ENCODE data around the gene ERBB4. TPM values are rescaled to one million over a fixed set of nuclear protein-coding genes. Genes with fewer than 3 reads are reported as not detected.

ERBB4 gene
- total RNA-seq, 1 donor from 2014 or later, result 2.6 TPM

GRCh38 chr2:211449819-211450218 lies 1088.8 kb downstream of the ERBB4 start:
- no peak for DNase-seq (ENCODE audit: low read depth)
- Histone ChIP-seq H3K36me3 (ENCODE audit: control insufficient read depth, insufficient read depth, low read length) (no peaks in the 10 kb centered on the region), H3K4me3 (ENCODE audit: low read depth, low read length) (no peak overlapping the region), H3K27me3 (ENCODE audit: control insufficient read depth, insufficient read depth, low read length) (no peaks in the 10 kb centered on the region)
- no peak for TF ChIP-seq CTCF (IDR thresholded peaks at IDR 0.05; ENCODE audit: insufficient read depth, low read length, poor library complexity, severe bottlenecking)

GRCh38 chr2:211447548-211447947 lies 1091.1 kb downstream of the ERBB4 start:
- DNase-seq (ENCODE audit: low read depth), result no peak
- Histone ChIP-seq H3K4me3 (ENCODE audit: low read depth, low read length) (no peak overlapping the region), H3K27me3 (ENCODE audit: control insufficient read depth, insufficient read depth, low read length) (no peaks in the 10 kb centered on the region), H3K36me3 (ENCODE audit: control insufficient read depth, insufficient read depth, low read length) (no peaks in the 10 kb centered on the region)
- no peak for TF ChIP-seq CTCF (IDR thresholded peaks at IDR 0.05; ENCODE audit: insufficient read depth, low read length, poor library complexity, severe bottlenecking)

- Histone ChIP-seq H3K36me3 (ENCODE audit: control insufficient read depth, insufficient read depth, low read length) (no peaks in the 10 kb centered on the region), H3K4me3 (ENCODE audit: low read depth, low read length) (no peak overlapping the region), H3K27me3 (ENCODE audit: control insufficient read depth, insufficient read depth, low read length) (no peaks in the 10 kb centered on the region)
- no peak for DNase-seq (ENCODE audit: low read depth)
- TF ChIP-seq CTCF (IDR thresholded peaks at IDR 0.05; ENCODE audit: insufficient read depth, low read length, poor library complexity, severe bottlenecking), result no peak
These were observed 1098.5 kb downstream of the ERBB4 start for GRCh38 chr2:211440107-211440506.

GRCh38 chr2:211439011-211439410 lies 1099.6 kb downstream of the ERBB4 start:
- H3K27me3 ChIP-seq (ENCODE audit: control insufficient read depth, insufficient read depth, low read length), result no peaks in the 10 kb centered on the region
- H3K4me3 ChIP-seq (ENCODE audit: low read depth, low read length), result no peak overlapping the region
- no peaks in the 10 kb centered on the region for H3K36me3 ChIP-seq (ENCODE audit: control insufficient read depth, insufficient read depth, low read length)
- DNase-seq (ENCODE audit: low read depth), result peak; percentile 19
- TF ChIP-seq CTCF (IDR thresholded peaks at IDR 0.05; ENCODE audit: insufficient read depth, low read length, poor library complexity, severe bottlenecking), result no peak

- Histone ChIP-seq H3K27me3 (ENCODE audit: control insufficient read depth, insufficient read depth, low read length) (no peaks in the 10 kb centered on the region), H3K4me3 (ENCODE audit: low read depth, low read length) (no peak overlapping the region), H3K36me3 (ENCODE audit: control insufficient read depth, insufficient read depth, low read length) (no peaks in the 10 kb centered on the region)
- no peak for TF ChIP-seq CTCF (IDR thresholded peaks at IDR 0.05; ENCODE audit: insufficient read depth, low read length, poor library complexity, severe bottlenecking)
- no peak for DNase-seq (ENCODE audit: low read depth)
These were observed 1101.2 kb downstream of the ERBB4 start for GRCh38 chr2:211437396-211437795.

GRCh38 chr2:211436182-211436581 lies 1102.4 kb downstream of the ERBB4 start:
- H3K4me3 ChIP-seq (ENCODE audit: low read depth, low read length), result no peak overlapping the region
- no peak for TF ChIP-seq CTCF (IDR thresholded peaks at IDR 0.05; ENCODE audit: insufficient read depth, low read length, poor library complexity, severe bottlenecking)
- no peaks in the 10 kb centered on the region for H3K36me3 ChIP-seq (ENCODE audit: control insufficient read depth, insufficient read depth, low read length)
- H3K27me3 ChIP-seq (ENCODE audit: control insufficient read depth, insufficient read depth, low read length), result no peaks in the 10 kb centered on the region
- DNase-seq (ENCODE audit: low read depth), result no peak

All from kidney epithelial cell (primary cell).